Breast epithelium (tissue), 3 donors: Measurements from ENCODE around the gene ARID1B.

Source experiments
- POLR2A ChIP-seq: fragments of 450-650 bp; IDR thresholded peaks from one replicate; pipeline ENCODE4 v1.6.1; 2016; ENCODE audit warnings: antibody characterized with exemption, mild to moderate bottlenecking, moderate library complexity
- TF ChIP-seq, protein P1 (sequence below), 3 donors: fragments of 450-650 bp; IDR thresholded peaks; one replicate each; pipeline ENCODE4 v1.5.1; 2016 to 2017; ENCODE audit warnings: antibody characterized with exemption in 3 of 3, mild to moderate bottlenecking in 3 of 3, moderate library complexity in 3 of 3

DNA sequence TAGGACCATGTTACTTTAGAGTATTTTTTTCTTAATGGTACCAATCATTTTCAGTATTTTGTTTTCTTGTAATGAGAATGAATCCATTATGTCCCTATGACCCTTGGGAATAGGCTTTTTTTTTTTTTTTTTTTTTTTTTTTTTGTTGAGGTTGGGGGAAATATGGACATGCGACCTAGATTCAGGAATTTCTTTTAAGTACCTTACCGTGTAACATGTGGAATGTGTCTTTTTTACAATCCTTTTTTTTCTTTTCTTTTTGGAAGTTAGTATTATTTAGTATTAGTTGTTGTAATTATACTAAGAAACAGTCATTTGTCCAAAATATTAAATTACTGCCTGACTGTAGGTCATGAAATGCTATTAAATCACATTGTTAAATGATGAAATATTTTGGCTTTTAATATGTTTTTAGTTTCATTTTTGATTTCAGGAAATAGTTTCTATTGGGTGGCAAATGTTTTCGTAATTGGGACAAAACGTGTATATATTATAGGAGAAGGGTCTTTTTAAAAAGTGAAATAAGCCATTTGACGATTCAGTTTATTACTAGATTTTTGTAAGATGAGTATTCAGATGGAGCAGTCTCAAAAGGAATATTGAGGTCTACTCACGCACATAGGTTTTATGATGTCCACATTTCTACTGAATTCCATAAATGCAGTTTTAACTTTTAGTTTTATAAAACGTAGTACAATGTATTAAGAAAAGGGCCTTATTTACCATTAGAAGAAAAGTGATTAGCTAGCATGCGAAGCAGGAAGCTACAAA lies 4.9 kb downstream of the ARID1B start:
- no peak for TF ChIP-seq POLR2A
- TF ChIP-seq, protein P1, sequence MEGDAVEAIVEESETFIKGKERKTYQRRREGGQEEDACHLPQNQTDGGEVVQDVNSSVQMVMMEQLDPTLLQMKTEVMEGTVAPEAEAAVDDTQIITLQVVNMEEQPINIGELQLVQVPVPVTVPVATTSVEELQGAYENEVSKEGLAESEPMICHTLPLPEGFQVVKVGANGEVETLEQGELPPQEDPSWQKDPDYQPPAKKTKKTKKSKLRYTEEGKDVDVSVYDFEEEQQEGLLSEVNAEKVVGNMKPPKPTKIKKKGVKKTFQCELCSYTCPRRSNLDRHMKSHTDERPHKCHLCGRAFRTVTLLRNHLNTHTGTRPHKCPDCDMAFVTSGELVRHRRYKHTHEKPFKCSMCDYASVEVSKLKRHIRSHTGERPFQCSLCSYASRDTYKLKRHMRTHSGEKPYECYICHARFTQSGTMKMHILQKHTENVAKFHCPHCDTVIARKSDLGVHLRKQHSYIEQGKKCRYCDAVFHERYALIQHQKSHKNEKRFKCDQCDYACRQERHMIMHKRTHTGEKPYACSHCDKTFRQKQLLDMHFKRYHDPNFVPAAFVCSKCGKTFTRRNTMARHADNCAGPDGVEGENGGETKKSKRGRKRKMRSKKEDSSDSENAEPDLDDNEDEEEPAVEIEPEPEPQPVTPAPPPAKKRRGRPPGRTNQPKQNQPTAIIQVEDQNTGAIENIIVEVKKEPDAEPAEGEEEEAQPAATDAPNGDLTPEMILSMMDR (IDR thresholded peaks at IDR 0.05) = no peak
